ENCODE data around the gene PRLR.

DNA sequence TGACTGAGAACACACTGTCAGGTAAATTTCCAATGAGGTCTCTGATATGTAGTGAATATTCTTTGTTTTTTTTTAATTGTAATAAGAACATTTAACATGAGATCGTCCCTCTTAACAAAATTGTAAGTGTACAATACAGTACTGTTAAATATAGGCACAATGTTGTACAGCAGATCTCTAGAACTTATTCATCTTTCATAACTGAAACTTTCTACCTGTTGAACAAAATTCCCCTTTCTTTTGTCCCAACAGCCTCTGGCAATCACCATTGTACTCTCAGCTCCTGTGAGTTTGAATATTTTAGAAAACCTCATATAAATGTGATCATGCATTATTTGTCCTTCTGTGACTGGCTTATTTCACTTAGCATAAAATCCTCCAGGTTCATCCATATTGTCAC lies 10.6 kb upstream of the PRLR start:
- TF ChIP-seq CTCF (IDR thresholded peaks at IDR 0.05) (no peak), POLR2A (IDR thresholded peaks at IDR 0.05) (no peak)

Measured in prostate gland (tissue), 2 donors.